Measurements from ENCODE around the gene MIEF2.
"Not testable (repeated sequence)": the region's sequence is repeated elsewhere in the genome, so short reads cannot be mapped to it uniquely, and the experiment has no call there.

The MIEF2 gene, protein sequence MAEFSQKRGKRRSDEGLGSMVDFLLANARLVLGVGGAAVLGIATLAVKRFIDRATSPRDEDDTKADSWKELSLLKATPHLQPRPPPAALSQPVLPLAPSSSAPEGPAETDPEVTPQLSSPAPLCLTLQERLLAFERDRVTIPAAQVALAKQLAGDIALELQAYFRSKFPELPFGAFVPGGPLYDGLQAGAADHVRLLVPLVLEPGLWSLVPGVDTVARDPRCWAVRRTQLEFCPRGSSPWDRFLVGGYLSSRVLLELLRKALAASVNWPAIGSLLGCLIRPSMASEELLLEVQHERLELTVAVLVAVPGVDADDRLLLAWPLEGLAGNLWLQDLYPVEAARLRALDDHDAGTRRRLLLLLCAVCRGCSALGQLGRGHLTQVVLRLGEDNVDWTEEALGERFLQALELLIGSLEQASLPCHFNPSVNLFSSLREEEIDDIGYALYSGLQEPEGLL

DNA sequence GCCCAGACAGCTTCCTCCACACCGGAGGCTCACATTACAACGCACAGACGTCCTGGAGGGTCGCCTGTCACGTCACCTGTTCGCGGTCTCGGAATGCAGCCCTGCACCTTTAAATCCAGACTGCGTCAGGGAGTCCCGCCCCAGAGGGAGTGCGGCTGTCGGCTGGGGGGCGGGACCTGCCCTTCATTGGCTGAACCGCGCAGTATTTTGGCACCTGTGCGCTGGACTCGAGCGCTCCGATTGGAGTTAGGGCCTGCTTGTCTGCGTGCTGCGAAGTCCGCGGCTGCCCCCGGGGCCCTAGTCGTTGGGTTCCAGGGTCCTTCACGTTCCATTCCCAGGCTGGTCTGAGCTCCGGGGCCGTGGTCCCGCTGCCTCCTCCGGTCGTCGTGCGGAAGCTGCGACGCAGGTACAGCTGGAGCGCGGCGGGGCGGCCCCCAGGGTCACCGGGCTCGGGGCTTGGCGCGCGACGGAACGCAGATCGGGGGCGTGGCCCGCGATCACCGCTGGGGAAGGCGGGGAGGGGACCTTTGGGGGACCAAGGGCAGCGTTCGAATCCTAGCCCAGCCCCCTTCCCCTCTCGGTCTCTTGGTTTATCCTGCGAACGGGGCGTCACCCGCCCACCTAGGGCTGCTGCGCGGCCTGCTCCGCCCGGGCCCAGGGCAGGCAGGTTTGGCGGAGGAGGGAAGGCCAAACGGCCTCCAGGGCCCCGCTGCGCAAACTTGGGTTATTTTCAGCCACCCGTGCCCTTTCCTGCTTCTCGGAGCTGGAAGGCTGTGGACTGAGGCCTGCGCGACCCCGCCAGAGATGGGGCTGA lies at the start of gene MIEF2:
MIEF2 (plus strand) TSS at position 331 of the 814 bp plus-strand sequence. CDS start 2,059 bp downstream, outside the sequence.
- DNase-seq = peak; percentile 91

DNA sequence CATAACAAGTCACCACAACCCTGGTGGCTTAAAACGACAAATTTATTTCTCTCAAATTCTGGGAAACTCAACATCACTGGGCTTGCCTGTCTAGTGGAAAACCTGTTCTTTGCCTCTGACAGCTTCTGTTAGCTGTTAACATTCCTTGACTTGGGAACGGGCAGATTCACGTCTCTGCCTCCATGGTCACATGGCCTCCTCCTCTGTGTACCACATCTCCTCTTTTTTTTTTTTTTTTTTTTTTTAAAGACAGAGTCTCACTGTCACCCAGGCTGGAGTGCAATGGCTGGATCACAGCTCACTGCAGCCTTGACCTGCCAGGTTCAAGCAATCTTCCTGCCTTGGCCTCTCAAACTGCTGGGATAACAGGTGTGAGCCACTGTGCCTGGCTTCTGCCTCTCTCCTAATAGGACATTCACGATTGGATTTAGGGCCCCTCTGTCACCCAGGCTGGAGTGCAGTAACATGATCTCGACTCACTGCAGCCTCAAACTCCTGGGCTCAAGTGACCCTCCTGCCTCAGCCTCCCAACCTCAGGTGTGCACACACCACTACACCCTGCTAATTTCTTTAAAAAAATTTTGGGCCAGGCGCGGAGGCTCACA lies 46.7 kb upstream of the MIEF2 start:
- DNase-seq = no peak

DNA sequence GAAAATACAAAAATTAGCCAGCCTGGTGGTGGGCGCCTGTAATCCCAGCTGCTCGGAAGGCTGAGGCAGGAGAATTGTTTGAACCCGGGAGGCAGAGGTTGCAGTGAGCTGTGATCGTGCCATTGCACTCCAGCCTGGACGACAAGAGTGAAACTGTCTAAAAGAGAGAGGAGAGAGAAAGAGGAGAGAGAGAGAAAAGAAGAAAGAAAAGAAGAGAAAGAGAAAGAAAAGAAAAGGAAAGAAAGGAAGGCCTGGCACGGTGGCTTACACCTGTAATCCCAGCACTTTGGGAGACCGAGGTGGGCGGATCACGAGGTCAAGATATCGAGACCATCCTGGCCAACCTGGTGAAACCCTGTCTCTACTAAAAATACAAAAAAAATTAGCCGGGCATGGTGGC lies 43.6 kb upstream of the MIEF2 start:
- not testable (repeated sequence) for DNase-seq

DNA sequence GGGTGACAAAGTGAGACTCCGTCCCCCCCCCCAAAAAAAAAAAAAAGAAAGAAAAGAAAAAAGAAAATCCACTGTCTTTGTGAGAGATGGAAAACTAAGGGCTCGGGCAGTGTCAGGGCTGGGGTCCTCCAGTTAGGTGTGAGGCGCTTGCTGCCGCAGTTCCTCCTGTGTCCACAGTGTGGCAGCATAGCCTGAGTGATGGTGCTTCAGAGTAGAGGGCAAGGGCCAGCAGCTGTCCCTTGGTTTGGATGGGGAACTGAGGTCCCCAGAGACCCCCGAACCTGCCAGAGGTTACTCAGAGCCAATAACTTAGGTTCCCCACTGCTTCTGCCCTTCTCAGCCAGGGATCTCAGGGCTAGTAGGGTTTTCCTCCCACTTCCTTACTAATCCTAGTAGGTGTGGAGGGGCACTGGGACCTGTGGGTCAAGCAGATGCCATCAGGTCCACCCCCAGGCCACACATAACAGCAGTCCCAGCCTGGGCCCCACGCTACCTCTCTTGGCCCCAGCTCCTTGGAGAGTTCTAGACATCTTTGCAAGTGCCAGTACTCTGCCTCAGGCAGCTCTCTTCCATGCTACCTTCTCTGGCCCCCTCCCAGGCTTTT lies 42.9 kb upstream of the MIEF2 start:
- DNase-seq = peak; percentile 38

DNA sequence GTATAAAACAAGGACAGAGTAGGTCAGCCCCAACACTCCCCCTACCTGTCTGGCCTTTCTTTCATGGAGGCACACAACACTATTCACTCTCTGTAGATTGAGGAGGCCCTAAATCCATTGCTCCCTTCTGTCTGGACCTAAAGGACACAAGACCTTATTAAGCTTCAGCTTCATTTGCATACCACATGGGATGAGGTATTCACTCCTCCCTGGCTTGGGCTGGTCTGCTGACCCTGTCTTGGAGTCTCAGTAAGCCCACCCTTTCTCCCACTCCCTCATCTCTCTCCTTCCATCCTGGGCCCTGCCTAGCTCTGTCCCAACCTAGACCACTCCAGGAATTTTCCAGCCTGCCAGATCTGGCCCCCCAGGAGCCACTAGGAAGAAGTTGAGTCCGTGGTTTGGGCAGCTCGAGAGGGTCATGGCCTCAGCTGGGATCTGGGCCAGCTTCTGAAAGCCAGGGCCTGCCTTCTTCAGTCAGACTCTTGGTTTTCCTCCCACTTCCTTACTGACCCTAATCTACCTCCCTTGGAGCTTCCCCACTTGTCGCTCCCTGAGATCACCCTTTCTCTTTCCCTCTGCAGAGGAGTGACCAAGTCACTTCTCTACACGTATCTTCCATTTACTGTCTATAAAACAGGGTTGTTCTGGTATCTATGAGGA lies 41.6 kb upstream of the MIEF2 start:
- no peak for DNase-seq

DNA sequence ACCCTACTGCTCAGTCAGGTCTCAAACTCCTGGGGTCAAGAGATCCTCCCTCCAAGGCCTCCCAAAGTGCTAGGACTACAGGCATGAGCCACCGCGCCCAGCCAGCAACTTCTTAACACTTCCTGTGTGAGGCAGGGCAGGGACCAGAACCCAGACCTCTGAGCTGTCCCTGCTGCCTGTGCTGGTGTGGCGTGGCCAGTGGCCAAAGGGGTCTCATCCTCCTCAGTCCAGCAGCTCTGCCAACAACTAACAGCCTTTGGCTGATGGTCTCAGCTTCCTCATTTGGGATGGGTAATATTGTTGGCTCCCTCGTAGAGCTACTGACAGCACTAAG lies 36.4 kb upstream of the MIEF2 start:
- no peak for DNase-seq

DNA sequence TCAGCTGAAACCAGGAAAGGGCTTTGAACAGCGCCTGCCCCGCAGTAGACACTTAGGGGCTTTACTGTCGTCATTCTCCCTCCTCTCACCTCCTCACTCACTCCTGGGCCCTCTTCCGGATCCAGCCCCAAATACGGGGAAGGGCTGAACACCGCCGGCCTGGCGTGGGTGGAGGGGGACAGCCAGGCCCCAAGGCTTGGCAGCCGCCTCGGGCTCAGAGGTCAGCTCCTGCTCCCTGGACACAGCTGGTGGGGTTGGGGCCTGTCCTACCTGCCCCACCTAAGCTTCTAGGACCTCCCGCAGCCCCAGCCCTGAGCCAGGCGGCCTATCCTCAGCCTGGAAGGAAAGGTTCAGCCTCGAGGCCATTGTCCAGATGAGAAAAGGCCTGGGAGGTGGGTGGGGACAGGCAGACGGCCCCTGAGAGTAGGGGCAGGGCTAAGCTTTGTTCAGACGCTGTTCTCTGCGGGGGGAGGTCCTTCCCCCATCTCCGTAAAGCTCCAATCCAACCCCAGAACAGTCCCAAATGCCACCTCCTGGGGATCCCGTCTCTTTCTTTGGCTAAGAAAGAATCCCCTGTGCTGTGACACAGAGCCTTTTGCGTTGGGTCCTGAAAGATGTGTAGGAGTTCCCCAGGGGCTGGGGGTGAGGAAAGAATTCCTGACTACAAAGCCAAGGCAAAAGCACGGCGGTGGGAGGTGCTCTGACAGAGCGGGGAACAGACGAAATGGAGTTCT lies 35.9 kb upstream of the MIEF2 start:
- no peak for DNase-seq

DNA sequence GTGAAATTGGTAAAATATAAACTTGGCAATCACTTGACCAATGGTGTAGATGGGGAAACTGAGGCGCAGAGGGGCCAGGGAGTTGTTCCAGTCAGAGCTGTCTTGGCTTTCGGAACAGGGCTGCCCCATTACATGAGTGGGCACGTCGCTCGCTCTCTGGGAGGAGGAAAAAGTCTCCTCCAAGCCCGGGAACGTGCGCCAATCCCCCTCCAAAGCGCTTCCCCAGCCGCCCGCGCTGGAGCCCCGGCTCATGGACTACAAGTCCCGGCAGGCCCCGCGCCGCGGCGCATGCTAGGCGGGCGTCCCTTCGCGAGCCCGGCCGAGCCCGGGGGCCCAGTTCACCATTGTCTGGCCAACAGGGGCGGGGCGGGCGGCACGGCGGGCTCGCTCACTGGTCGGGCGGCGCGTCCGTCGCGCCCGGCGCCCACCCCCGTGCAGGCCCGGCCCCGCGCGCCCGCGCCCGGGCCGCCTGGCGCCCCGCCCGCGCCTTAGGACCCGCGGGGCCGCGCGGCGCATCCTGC lies 35.3 kb upstream of the MIEF2 start, which contains the start of gene LLGL1:
LLGL1 (plus strand) TSS at position 515 of the 521 bp plus-strand sequence. CDS start 48 bp downstream, outside the sequence.
- DNase-seq = peak; percentile 91

DNA sequence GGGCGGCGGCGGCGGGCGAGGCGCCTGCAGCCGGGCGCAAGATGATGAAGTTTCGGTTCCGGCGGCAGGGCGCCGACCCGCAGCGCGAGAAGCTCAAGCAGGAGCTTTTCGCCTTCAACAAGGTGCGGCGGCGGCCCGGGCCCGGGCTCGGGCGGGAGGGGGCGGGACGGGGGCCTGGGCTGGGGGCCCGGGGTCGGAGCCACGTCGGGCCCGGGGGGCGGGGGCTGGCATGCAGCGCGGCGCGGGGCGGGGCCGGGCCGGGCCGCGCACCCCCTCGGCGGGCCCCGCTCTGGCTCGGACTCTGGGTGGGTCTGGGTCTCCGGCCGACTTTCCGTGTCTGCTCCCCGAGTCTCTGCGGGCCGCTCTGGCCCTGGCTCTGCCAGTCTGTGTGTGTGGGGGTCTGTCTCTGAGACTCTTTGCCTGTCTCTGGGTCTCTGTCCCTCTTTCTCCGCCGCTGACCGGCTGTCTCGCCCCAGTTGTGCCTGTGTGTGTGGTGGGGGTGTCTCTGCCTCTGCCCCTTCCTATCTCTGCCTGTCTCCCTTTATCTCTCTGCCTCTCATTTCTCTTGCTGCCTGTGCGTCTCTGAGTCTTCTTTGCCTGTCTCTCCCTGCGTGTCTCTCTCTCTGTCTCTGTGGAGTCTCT lies 34.7 kb upstream of the MIEF2 start:
- no peak for DNase-seq

DNA sequence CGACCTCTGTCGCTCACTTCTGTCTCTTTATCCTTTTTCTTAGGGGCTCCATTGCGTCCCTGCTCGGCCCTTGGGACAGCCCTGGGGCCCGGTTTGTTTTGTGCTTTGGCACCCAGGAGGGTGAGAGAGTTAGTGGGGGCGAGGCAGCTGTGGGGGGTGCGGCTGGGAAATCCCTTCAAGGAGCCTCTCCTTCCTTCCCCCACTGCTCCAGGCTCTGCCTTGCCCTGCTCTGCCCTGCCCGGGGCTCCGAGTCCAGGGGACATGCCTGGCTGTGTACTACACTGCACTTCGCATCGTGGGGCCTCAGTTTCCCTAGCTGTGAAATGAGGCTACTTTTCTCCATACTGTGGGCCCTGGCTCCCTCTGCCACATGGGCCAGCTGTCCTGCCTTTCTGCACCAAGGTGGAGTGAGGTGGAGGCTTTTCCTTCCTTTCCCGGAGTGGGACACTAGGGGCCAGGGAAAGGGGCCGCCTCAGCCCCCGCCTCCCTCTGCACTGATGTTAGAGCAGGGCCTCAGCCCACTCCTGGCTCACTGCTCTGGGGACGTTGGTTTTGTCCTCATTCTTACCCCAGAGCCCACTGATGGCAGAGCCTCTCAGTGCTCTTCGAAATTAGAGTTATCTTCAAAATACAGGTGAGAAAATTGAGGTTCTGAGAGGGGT lies 34.0 kb upstream of the MIEF2 start:
- DNase-seq = no peak

DNA sequence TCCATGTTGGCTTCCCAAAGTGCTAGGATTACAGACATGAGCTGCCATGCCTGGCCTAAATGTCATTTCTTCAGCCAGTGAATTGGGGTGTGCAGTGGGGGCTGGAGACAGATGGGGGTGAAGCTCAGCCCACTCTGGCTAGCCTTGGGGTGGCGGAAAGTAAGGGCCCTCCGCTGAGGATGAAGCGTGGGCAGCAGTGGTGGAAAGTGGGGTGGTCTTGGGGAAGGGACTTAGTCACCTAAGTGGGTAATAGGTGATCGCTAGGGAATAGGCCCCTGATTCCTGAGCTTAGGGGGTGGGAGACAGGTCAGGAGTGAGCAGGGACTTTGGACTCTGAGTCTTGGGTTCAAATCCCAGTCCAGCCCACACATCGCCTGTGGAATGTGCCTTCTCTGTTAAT lies 32.8 kb upstream of the MIEF2 start:
- DNase-seq = no peak

DNA sequence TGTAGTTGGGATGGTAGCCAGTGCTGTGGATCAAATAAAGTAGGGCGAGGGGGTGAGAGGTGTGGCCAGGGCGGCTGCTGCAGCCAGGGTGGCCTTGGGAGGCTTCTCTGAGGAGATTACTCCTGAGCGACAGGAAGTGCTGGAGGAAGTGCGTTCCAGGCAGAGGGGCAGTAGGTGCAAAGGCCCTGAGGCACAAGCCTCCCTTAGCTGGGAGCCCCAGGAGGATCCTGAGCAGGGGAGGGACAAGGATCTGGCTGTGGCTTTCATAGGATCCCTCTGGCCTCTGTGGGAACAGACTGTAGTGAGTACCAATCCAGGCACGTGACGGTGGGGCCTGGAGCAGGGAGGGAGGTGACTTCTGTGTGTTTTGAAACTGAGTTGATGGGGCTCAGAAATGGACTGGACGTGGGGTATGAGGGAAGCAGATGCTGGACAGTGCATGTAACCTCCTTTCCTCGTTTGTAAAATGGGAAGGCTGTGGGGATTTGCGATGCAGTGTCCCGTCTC lies 32.2 kb upstream of the MIEF2 start:
- DNase-seq = no peak

DNA sequence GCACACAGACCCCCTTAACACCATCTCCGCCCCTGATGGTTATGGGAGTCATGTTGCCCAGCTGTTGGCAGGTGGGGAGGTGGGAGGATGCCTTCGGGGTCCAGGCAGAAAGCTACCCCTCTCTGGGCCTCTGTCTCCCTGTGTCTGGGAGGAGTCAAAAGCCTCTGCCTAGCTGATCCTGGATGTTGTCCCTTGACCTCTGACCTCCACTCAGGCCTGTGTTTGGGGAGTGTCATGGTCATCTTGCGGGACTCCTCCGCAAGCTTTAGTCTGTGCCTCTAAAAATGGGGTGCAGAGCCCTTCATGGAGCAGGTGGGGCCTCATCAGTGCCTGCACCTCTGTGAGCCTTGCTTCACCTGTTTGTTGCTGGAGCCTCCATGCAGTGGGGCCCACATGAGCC lies 31.2 kb upstream of the MIEF2 start:
- DNase-seq = no peak

DNA sequence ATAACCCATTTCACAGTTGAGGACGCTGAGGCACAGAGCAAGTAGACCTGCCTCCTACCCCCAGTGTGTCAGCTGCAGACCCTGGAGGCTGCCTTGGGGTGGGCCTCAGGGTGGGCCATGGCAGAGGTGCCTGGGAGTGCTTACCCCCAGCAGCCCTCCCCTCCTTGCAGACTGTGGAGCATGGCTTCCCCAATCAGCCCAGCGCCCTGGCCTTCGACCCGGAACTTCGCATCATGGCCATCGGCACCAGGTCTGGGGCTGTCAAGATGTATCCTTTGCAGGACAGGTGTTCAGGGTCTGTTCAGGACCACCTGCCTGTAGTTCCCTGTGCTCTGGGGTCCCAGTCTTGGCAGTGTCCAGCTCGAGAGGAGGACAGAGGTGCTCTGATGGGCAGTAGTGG lies 30.7 kb upstream of the MIEF2 start:
- no peak for DNase-seq

DNA sequence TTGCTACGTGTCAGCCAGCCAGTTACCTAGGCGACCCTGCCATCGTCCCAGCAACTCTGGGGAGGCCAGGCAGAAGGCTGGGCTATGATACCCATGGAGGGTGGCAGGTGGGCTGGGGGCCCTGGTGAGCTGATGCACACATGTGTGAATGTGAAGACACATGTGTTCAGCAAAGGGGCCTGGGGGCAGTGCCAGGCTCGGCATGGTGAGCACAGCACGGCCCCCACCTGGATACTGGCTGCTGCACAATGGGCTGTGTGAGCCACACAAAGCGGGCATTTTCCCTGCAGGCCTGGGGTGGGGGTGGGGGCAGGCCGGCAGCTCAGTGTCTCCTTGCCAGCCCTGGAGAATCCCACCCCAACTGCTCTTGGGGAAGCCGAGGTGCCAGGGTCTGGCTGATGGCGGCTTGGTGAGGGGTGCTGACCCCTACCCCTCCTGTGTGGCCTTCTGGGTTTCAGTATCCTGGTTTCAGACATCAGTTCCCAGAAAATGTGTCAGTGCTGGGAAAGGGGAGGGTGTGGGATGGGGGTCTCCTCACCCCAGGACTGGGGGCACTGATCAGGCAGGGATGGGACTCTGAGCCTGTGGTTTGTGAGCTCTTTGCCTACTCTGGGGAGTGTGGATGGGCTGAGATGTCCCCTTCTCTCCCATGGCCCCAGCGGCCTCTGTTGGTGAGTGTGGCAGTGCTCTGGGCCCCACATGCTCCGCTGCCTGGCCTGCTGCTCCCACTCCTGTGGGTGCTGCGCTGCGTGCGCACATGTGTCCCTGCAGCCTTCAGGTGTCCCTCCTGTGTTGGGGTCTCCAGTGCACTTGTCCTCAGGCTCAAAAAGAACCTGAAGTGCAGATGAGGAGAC lies 29.9 kb upstream of the MIEF2 start:
- no peak for DNase-seq

DNA sequence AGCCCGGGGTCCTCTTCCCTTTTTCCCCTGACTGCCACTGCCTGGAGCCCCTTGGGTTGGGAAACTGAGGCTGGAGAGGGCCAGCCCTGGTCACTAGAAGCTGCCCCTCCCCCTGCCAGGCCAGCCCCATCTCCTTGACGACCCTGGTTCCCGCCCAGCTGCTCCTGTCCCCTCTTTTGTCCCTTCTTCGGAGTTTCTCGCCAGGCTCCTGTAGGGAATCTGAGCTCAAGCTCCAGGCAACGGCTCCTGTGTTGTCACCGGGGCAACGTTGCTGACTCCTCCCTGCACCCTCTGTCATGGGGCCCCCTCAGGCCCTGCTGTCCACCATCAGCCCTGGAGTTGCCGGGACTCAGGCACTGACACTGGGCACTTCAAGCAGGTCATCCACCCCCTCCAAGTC lies 29.3 kb upstream of the MIEF2 start:
- no peak for DNase-seq

DNA sequence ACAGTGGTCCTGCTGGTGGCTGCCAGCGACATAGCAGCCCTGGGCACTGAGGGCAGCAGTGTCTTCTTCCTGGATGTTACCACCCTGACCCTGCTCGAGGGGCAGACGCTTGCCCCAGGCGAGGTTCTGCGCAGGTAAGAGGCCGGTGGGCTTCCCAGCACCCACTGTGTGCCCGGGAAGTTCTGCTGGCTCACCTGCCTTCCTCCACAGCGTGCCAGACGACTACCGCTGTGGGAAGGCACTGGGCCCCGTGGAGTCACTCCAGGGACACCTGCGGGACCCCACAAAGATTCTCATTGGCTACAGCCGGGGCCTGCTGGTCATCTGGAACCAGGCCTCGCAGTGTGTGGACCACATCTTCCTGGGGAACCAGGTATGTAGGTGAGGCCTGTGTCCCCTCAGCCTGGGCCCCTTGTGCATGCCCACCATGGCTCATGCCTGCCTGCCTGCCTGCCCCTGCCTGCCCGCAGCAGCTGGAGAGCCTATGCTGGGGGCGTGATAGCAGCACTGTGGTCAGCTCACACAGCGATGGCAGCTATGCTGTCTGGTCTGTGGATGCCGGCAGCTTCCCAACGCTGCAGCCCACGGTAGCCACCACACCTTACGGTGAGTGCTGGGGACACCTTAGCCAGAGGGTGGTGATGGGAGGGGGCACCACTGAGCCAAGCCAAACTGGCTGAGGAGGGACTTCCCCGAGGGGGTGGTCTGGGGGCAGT lies 26.5 kb upstream of the MIEF2 start:
- no peak for DNase-seq

DNA sequence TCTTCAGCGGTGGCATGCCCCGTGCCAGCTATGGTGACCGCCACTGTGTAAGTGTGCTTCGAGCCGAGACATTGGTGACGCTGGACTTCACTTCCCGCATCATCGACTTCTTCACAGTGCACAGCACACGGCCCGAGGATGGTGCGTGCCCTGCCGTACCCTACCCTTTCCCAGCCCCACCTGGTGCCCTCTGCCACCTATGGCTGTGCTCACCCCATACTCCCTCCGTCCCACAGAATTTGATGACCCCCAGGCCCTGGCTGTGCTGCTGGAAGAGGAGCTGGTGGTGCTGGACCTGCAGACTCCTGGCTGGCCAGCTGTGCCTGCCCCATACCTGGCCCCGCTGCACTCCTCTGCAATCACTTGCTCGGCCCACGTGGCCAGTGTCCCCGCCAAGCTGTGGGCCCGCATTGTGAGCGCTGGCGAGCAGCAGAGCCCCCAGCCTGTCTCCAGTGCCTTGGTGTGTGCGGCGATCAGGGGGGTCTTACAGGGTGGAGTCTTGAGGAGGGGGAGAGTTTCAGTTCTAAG lies 25.5 kb upstream of the MIEF2 start:
- DNase-seq = no peak
